Neutrophil (primary cell): ENCODE results near the gene MAP2K5.

ENCODE experiments used
- H3K27ac ChIP-seq: fragments of 200-600 bp; sonication (generic); 2 replicates; pipeline ENCODE4 v1.5.1; 2016; ENCODE audit warnings: mild to moderate bottlenecking, moderate library complexity
- H3K27me3 ChIP-seq: fragments of 200-600 bp; sonication (generic); 2 replicates; pipeline ENCODE4 v1.6.0; 2016; ENCODE audit warnings: mild to moderate bottlenecking
- H3K36me3 ChIP-seq: fragments of 200-600 bp; sonication (generic); 2 replicates; pipeline ENCODE4 v1.5.1; 2017
- H3K4me1 ChIP-seq, 2 experiments: fragments of 200-600 bp in 1 of 2; sonication (generic) in 1 of 2; 1 replicate in 1 of 2; 2 replicates in 1 of 2; pipeline versions ENCODE4 v1.5.1 to v1.6.1; 2013 to 2016; ENCODE audit warnings: low read depth in 1 of 2, low read length in 1 of 2, mild to moderate bottlenecking in 1 of 2, moderate library complexity in 1 of 2; ENCODE audit not compliant: control insufficient read depth in 1 of 2, insufficient read depth in 1 of 2
- H3K4me3 ChIP-seq, 2 experiments: fragments of 200-600 bp in 1 of 2; sonication (generic) in 1 of 2; 1 replicate in 1 of 2; 2 replicates in 1 of 2; pipeline ENCODE4 v1.5.1; 2013 to 2016; ENCODE audit warnings: low read depth in 1 of 2, low read length in 1 of 2, mild to moderate bottlenecking in 1 of 2, moderate library complexity in 1 of 2
- H3K9me3 ChIP-seq: fragments of 200-600 bp; sonication (generic); 2 replicates; pipeline ENCODE4 v1.5.1; 2016
- CTCF ChIP-seq: fragments of 200-600 bp; sonication (generic); IDR thresholded peaks from 2 replicates; pipeline ENCODE4 v1.5.1; 2016; ENCODE audit warnings: antibody characterized with exemption

The MAP2K5 gene

GRCh38 chr15:67809441-67809840 is 266.9 kb downstream of the MAP2K5 start:
- H3K9me3 ChIP-seq = no peaks in the 10 kb centered on the region
- H3K4me1 ChIP-seq = no peaks in the 10 kb centered on the region
- no peaks in the 10 kb centered on the region for H3K36me3 ChIP-seq
- H3K27ac ChIP-seq = no peak overlapping the region
- no peak overlapping the region for H3K4me3 ChIP-seq
- no peak for TF ChIP-seq CTCF
- H3K27me3 ChIP-seq = peaks cover 31% of the 10 kb centered on the region

- no peaks in the 10 kb centered on the region for H3K9me3 ChIP-seq
- H3K27ac ChIP-seq = no peak overlapping the region
- no peaks in the 10 kb centered on the region for H3K36me3 ChIP-seq
- H3K4me3 ChIP-seq = no peak overlapping the region
- H3K27me3 ChIP-seq = peaks cover 34% of the 10 kb centered on the region
- H3K4me1 ChIP-seq = no peaks in the 10 kb centered on the region
- no peak for TF ChIP-seq CTCF
Measured at GRCh38 chr15:67809866-67810265, 267.4 kb downstream of the MAP2K5 start.

DNA sequence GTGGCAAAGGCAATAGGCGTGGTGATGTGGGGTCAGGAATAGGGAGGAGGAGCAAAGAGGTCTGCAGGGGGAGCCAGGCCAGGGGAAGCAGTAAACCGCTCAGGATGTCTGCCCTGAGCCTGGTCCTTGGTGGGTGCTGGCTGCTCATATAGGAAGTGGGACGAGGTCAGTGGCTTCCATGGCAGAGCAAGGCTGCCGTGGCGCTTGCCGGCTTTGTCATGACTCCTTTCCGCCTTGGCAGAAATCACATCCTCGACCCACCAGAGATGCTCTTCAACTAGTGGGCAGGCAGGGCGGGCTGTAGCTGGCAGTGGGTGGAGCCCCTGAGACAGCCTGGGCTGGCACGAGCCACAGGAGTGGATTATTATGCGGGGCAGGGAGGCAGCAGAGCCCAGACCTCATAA is 269.7 kb downstream of the MAP2K5 start:
- H3K36me3 ChIP-seq = no peaks in the 10 kb centered on the region
- H3K27ac ChIP-seq = no peak overlapping the region
- H3K4me1 ChIP-seq = no peaks in the 10 kb centered on the region
- H3K4me3 ChIP-seq = no peak overlapping the region
- H3K9me3 ChIP-seq = no peaks in the 10 kb centered on the region
- no peak for TF ChIP-seq CTCF
- H3K27me3 ChIP-seq = peaks cover 58% of the 10 kb centered on the region

DNA sequence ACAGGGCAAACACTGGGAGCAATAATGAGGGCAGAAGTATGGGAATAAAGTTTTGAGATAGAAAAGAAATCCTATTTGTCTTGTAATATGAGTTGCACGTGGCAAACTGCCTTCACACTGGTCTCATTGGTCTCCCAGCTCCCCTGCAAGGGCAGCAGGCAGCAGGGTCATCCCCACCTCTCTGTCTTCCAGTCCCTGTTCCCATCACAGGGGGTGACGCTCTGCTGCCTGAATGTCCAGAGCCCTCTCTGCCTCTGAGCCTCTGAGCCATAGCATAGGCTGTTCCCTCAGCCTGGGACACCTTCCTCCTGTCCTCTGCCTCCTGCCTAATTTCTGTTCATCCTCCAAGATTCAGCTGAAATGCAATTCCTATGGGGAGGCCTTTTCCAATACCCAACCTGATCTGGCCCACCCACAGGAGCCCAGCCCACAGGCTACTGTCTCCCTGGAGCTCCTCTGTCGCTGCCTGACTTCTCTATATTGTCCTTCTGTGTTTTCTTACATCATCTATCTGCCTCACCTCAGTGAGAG is 270.7 kb downstream of the MAP2K5 start:
- no peaks in the 10 kb centered on the region for H3K36me3 ChIP-seq
- no peak for TF ChIP-seq CTCF
- H3K9me3 ChIP-seq = no peaks in the 10 kb centered on the region
- no peak overlapping the region for H3K27ac ChIP-seq
- H3K4me1 ChIP-seq = no peaks in the 10 kb centered on the region
- no peak overlapping the region for H3K4me3 ChIP-seq
- H3K27me3 ChIP-seq = peaks cover 67% of the 10 kb centered on the region

DNA sequence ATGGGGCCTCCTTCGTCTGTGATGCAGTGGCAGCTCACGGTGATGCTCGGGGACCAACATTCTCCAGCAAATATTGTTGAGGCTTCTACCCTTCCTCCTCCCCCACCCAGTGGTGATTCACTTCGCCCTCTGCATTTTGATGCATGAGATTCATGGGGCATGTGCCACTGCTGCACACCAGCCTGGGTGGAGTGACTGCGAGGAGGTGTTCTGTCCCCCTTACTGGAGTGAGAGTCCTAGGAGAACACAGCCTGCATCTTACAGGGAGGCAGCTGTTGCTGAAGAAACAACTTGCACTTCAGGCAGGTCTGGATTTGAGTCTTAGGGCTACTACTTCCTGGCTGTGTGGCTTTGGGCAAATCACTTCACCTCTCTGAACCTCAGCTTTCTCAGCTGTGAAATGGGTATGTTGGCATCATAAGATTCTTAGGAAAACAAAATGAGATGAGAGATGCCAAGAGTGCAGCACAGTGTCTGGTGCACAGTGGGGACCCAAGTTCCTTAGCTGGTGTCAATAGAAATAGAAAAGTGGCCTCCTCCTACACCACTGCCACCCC is 272.6 kb downstream of the MAP2K5 start:
- no peaks in the 10 kb centered on the region for H3K4me1 ChIP-seq
- peaks cover 87% of the 10 kb centered on the region for H3K27me3 ChIP-seq
- no peak overlapping the region for H3K27ac ChIP-seq
- no peaks in the 10 kb centered on the region for H3K9me3 ChIP-seq
- no peak overlapping the region for H3K4me3 ChIP-seq
- no peaks in the 10 kb centered on the region for H3K36me3 ChIP-seq
- TF ChIP-seq CTCF = no peak
